Fibroblast of lung (primary cell): ENCODE results near the gene CLMP. TPM values are rescaled to one million over a fixed set of nuclear protein-coding genes. Genes with fewer than 3 reads are reported as not detected.

ENCODE experiments used
- DNase-seq, 2 donors: peaks; one replicate each; pipeline versions ENCODE4 v3.0.0 to v3.0.0-alpha.2; 2010; ENCODE audit warnings: low read depth in 2 of 2
- H2AFZ ChIP-seq: 2 replicates; pipeline ENCODE4 v1.5.1; 2012; ENCODE audit warnings: low read length, control low read depth, inconsistent platforms
- H3K27ac ChIP-seq: 2 replicates; pipeline ENCODE4 v1.5.1; 2011; ENCODE audit warnings: low read length, control low read depth; ENCODE audit not compliant: insufficient read depth
- H3K27me3 ChIP-seq: 2 replicates; pipeline ENCODE4 v1.5.1; 2011; ENCODE audit warnings: mild to moderate bottlenecking, low read length; ENCODE audit not compliant: control insufficient read depth, insufficient read depth
- H3K36me3 ChIP-seq: 2 replicates; pipeline ENCODE4 v1.5.1; 2011; ENCODE audit warnings: low read length; ENCODE audit not compliant: control insufficient read depth, insufficient read depth
- H3K4me1 ChIP-seq: 2 replicates; pipeline ENCODE4 v1.5.1; 2011; ENCODE audit warnings: low read length; ENCODE audit not compliant: control insufficient read depth, insufficient read depth; ENCODE audit errors: extremely low read depth
- H3K4me2 ChIP-seq: 2 replicates; pipeline ENCODE4 v1.5.1; 2011; ENCODE audit warnings: low read length, control low read depth; ENCODE audit not compliant: insufficient read depth; ENCODE audit errors: extremely low read depth
- H3K4me3 ChIP-seq, 4 experiments: fragments of 200-600 bp in 1 of 4; sonication (generic) in 1 of 4; replicated peaks in 1 of 4; 2 replicates each; pipeline ENCODE4 v1.5.1; 2011 to 2016; ENCODE audit warnings: low read length in 4 of 4, low read depth in 3 of 4, mild to moderate bottlenecking in 3 of 4, control low read depth in 2 of 4, inconsistent platforms in 1 of 4, mixed read lengths in 1 of 4; ENCODE audit not compliant: insufficient read depth in 1 of 4; ENCODE audit errors: control extremely low read depth in 1 of 4
- H3K79me2 ChIP-seq: 2 replicates; pipeline ENCODE4 v1.5.1; 2012; ENCODE audit warnings: mild to moderate bottlenecking, low read length, inconsistent platforms; ENCODE audit not compliant: control insufficient read depth, insufficient read depth
- H3K9ac ChIP-seq: 2 replicates; pipeline ENCODE4 v1.5.1; 2011; ENCODE audit warnings: mild to moderate bottlenecking, low read length, control low read depth; ENCODE audit not compliant: insufficient read depth
- H3K9me3 ChIP-seq: 2 replicates; pipeline ENCODE4 v1.5.1; 2012; ENCODE audit warnings: low read depth, low read length; ENCODE audit not compliant: control insufficient read depth, insufficient read depth
- H4K20me1 ChIP-seq: 2 replicates; pipeline ENCODE4 v1.5.1; 2011; ENCODE audit warnings: low read length; ENCODE audit not compliant: control insufficient read depth, insufficient read depth; ENCODE audit errors: extremely low read depth
- EZH2 ChIP-seq: IDR thresholded peaks from 2 replicates; pipeline ENCODE4 v1.5.1; 2012; ENCODE audit warnings: low read length, control low read depth, mild to moderate bottlenecking; ENCODE audit errors: missing control alignments
- polyA plus RNA-seq, 2 donors: library from polyadenylated mRNA; depleted of rRNA in 1 of 2; stranded (reverse) in 1 of 2; unstranded in 1 of 2; fragments of >200 nt; gene quantifications; 2 replicates each; pipeline ENCODE4 v1.2.1, GENCODE V29; 2011 to 2012; ENCODE audit warnings: missing spikeins in 1 of 2
- total RNA-seq: library from RNA; depleted of rRNA; stranded (reverse); fragments of >200 nt; gene quantifications from 2 replicates; pipeline ENCODE4 v1.2.1, GENCODE V29; 2014
- TF ChIP-seq, protein P1 (sequence below), 2 donors: IDR thresholded peaks in 1 of 2; conservative IDR thresholded peaks in 1 of 2; 1 replicate in 1 of 2; 2 replicates in 1 of 2; pipeline ENCODE4 v1.5.1; 2011 to 2012; ENCODE audit warnings: low read length in 2 of 2, control low read depth in 1 of 2, inconsistent platforms in 1 of 2, low read depth in 1 of 2, mild to moderate bottlenecking in 1 of 2

The CLMP gene
- total and polyA plus RNA-seq, 2 donors (not counting 1 experiment from before 2014, with no cell fraction given): 107 to 243 TPM

DNA sequence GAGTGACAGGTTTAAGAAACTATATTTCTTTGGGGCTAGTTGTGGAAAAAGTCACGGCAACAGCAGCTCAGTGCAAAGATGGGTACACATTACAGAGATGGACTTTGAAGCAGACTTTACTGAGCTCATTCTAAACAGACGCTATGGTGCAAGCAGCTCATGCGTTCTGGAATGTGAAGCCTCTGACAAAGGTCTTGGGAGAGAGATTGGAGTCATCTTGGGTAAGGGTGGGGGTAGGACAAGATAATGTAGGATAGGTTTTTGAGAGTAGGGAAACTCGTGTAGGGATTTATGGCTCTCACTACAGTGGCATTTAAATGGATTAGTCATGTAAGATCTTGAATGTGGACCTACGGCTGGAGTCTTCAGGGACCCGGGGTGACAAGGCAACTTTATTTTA, 36.2 kb upstream of the CLMP start:
- Histone ChIP-seq H3K4me2 (peak overlapping the region; percentile 55), H3K9ac (no peak overlapping the region), H3K4me1 (peaks cover 12% of the 10 kb centered on the region), H3K27me3 (no peaks in the 10 kb centered on the region), H3K9me3 (no peaks in the 10 kb centered on the region), H3K4me3 (no peak overlapping the region), H3K36me3 (no peaks in the 10 kb centered on the region), H2AFZ (no peak overlapping the region), H3K27ac (peak overlapping the region; percentile 46), H3K79me2 (no peaks in the 10 kb centered on the region), H4K20me1 (no peaks in the 10 kb centered on the region)
- TF ChIP-seq, protein P1, sequence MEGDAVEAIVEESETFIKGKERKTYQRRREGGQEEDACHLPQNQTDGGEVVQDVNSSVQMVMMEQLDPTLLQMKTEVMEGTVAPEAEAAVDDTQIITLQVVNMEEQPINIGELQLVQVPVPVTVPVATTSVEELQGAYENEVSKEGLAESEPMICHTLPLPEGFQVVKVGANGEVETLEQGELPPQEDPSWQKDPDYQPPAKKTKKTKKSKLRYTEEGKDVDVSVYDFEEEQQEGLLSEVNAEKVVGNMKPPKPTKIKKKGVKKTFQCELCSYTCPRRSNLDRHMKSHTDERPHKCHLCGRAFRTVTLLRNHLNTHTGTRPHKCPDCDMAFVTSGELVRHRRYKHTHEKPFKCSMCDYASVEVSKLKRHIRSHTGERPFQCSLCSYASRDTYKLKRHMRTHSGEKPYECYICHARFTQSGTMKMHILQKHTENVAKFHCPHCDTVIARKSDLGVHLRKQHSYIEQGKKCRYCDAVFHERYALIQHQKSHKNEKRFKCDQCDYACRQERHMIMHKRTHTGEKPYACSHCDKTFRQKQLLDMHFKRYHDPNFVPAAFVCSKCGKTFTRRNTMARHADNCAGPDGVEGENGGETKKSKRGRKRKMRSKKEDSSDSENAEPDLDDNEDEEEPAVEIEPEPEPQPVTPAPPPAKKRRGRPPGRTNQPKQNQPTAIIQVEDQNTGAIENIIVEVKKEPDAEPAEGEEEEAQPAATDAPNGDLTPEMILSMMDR (conservative IDR thresholded peaks at IDR 0.05 in 1 of 2, IDR thresholded peaks at IDR 0.05 in 1 of 2; ENCODE audit: low read depth in 1 of 2, low read length in 2 of 2): no peak
- no peak for TF ChIP-seq EZH2
- DNase-seq: peak in 1 of 2 donors; percentile 35

DNA sequence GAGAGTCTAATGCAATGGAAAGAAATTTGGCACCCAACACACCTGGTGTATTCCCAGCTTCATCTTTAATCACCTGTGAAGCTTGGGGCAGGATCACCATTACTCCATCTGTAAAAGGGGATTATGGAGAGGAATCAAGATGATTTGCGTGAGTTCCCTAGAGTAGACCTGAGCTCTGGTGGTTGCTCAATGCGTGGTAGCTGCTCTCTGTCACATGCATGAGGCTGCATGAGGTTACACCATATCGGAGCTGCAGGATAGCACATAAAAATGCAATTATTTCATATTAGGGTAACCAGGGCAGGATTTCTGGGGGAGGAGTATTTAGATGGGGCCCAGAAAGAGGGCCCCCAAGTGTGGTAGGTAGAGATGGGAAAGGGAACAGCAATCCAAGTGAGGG, 35.3 kb upstream of the CLMP start:
- no peaks in the 10 kb centered on the region for H4K20me1 ChIP-seq

DNA sequence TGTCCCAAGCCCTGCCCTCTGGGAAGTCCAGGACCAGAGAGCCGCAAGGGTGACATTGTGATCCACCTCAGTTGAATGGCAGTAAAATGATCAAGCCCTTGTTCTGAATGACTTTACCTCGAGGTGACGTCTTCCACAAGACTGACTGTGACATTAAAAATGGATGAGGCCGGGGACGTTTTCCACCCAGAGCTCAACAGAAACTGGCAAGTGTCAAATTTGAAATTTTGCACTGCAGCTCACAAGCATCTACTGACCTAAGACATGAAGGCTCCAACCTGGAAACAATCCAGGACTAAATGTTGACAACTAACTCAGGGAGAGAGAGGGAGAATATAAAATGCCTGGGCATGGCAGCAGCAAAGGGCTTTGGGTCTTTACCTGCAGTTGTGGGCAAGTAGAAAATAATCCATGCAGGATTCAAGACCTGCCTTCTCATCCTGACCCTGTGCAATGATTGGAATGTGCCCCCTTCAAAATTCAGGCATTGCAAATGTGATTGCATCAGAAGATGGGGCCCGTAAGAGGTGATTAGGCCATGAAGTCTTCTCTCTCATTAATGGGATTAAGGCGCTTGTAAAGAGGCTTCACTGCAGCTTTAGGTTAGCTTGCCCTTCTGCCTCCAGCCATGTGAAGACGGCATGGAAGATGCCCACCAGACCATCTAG, 33.6 kb upstream of the CLMP start:
- no peaks in the 10 kb centered on the region for H3K36me3 ChIP-seq
- H3K9me3 ChIP-seq: no peaks in the 10 kb centered on the region
- H3K79me2 ChIP-seq: no peaks in the 10 kb centered on the region
- TF ChIP-seq EZH2: no peak
- TF ChIP-seq, protein P1 (conservative IDR thresholded peaks at IDR 0.05 in 1 of 2, IDR thresholded peaks at IDR 0.05 in 1 of 2; ENCODE audit: low read depth in 1 of 2, low read length in 2 of 2): no peak
- H3K4me3 ChIP-seq: no peak overlapping the region
- H3K4me2 ChIP-seq: no peak overlapping the region
- no peak overlapping the region for H3K27ac ChIP-seq
- peak in 1 of 2 donors; percentile 24 for DNase-seq
- H2AFZ ChIP-seq: no peak overlapping the region
- no peaks in the 10 kb centered on the region for H3K27me3 ChIP-seq
- no peak overlapping the region for H3K9ac ChIP-seq
- no peaks in the 10 kb centered on the region for H4K20me1 ChIP-seq
- peaks cover 12% of the 10 kb centered on the region for H3K4me1 ChIP-seq

More for the DNA sequence above, 35.3 kb upstream of the CLMP start:
- no peak for DNase-seq
- Histone ChIP-seq H3K9ac (no peak overlapping the region), H3K9me3 (no peaks in the 10 kb centered on the region), H2AFZ (no peak overlapping the region), H3K4me2 (no peak overlapping the region), H3K4me1 (peaks cover 12% of the 10 kb centered on the region), H3K36me3 (no peaks in the 10 kb centered on the region), H3K79me2 (no peaks in the 10 kb centered on the region), H3K27me3 (no peaks in the 10 kb centered on the region), H3K27ac (no peak overlapping the region), H3K4me3 (no peak overlapping the region)
- TF ChIP-seq EZH2: no peak
- TF ChIP-seq, protein P1 (conservative IDR thresholded peaks at IDR 0.05 in 1 of 2, IDR thresholded peaks at IDR 0.05 in 1 of 2; ENCODE audit: low read depth in 1 of 2, low read length in 2 of 2): no peak
